IPS-18a (cell line): Measurements from ENCODE around the gene PCNX1.
"Not testable (repeated sequence)": the region's sequence is repeated elsewhere in the genome, so short reads cannot be mapped to it uniquely, and the experiment has no call there.

Source experiments
- H3K27ac ChIP-seq: one replicate; pipeline ENCODE4 v1.5.1; 2013; ENCODE audit warnings: low read length
- H3K27me3 ChIP-seq: one replicate; pipeline ENCODE4 v1.6.1; 2013; ENCODE audit warnings: mild to moderate bottlenecking, low read length; ENCODE audit not compliant: control insufficient read depth, insufficient read depth
- H3K36me3 ChIP-seq: one replicate; pipeline ENCODE4 v1.6.1; 2013; ENCODE audit warnings: low read depth, low read length; ENCODE audit not compliant: control insufficient read depth
- H3K4me1 ChIP-seq: one replicate; pipeline ENCODE4 v1.6.1; 2013; ENCODE audit warnings: low read depth, low read length; ENCODE audit not compliant: control insufficient read depth
- H3K4me3 ChIP-seq: one replicate; pipeline ENCODE4 v1.5.1; 2013; ENCODE audit warnings: low read length
- H3K9ac ChIP-seq: one replicate; pipeline ENCODE4 v1.6.1; 2013; ENCODE audit warnings: mild to moderate bottlenecking, low read length, moderate library complexity
- H3K9me3 ChIP-seq: one replicate; pipeline ENCODE4 v1.6.1; 2013; ENCODE audit warnings: low read depth, low read length; ENCODE audit not compliant: control insufficient read depth

Gene PCNX1

DNA sequence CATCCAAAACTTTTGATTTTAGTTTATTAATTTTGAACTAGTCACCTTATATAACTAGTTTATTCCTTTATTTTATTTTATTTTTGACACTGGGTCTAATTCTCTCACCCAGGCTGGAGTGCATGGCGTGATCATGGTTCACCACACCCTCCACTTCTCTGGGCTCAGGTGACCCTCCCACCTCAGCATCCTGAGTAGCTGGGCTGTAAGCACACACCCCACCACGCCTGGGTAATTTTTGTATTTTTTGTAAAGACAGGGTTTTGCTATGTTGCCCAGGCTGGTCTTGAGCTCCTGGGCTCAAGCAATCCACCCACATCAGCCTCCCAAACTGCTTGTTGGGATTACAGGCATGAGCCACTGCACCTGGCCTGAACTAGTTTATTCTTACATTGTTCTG lies 17.3 kb downstream of the PCNX1 start:
- Histone ChIP-seq H3K4me1 (no peaks in the 10 kb centered on the region), H3K36me3 (no peaks in the 10 kb centered on the region), H3K9ac (no peak overlapping the region), H3K27me3 (no peaks in the 10 kb centered on the region), H3K4me3 (no peak overlapping the region), H3K9me3 (no peaks in the 10 kb centered on the region), H3K27ac (no peak overlapping the region)

DNA sequence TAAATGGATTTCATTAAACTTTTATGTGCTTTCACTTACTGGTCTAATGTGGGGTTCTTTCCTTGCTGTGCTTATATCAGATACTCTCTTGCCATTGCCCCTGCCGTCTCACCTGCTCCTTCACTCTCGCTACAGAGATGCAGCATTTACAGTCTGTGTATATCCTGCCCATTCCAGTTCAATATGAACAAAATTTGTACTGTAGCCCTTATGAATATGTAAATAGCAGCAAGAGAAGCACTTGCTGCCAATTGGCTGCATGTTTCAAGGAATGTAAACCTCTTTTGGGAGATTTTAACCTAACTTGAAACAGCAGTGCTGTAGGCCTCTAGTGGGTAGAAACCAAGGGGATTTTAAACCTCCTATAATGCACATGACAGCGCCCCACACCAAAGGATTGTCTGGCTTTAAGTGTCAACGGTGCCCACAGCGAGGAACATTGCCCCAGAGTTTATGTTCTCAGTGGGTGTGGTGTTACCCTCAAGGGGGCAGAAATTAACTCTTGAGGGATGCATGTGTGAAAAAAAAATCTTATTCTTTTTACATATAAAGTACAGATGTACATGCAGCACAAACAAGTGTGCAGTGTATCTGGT lies 19.1 kb downstream of the PCNX1 start:
- H3K36me3 ChIP-seq, result no peaks in the 10 kb centered on the region
- no peaks in the 10 kb centered on the region for H3K27me3 ChIP-seq
- no peaks in the 10 kb centered on the region for H3K9me3 ChIP-seq
- H3K9ac ChIP-seq, result no peak overlapping the region
- H3K4me1 ChIP-seq, result peaks cover 3% of the 10 kb centered on the region
- H3K4me3 ChIP-seq, result no peak overlapping the region
- H3K27ac ChIP-seq, result no peak overlapping the region

DNA sequence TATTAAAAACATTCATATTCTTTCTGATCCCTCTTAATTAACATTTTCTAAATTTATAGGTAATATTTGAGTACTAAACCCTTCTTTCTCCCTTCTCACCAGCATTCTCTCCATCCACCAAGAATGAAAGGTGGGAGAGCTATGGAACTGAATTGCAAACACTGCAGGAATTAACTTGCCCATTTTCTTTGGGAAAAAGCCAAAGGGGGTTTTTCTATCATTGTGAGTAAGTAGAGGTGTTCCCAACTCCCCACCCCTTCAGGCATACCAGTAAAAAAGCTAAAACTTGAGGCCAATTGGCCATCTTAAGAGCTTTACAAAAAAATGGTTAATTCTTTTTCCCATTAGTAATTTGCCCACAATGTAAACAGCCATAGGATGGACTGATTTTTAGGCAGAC lies 23.7 kb downstream of the PCNX1 start:
- H3K27me3 ChIP-seq, result no peaks in the 10 kb centered on the region
- H3K4me3 ChIP-seq, result no peak overlapping the region
- no peak overlapping the region for H3K9ac ChIP-seq
- no peaks in the 10 kb centered on the region for H3K9me3 ChIP-seq
- no peak overlapping the region for H3K27ac ChIP-seq
- H3K4me1 ChIP-seq, result peaks cover 3% of the 10 kb centered on the region
- no peaks in the 10 kb centered on the region for H3K36me3 ChIP-seq

DNA sequence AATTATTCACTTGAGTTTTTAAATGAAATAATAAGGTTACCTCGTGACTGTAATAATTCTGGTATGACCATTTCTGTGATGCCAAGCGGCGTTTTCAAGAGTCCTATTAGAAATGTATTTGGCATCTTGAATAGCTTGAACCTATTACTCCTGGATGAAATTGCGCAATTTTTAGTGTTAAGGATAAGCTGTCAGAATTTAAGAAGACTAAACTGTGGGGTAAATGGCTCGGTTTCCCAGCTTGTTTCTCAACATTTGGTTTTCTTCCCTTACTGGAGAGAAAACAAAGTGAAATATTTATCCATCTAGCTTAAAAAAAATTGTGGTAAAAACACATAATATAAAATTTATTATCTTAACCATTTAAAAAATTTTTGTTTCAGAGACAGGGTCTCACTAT lies 26.8 kb downstream of the PCNX1 start:
- Histone ChIP-seq H3K4me3 (no peak overlapping the region), H3K9me3 (no peaks in the 10 kb centered on the region), H3K36me3 (no peaks in the 10 kb centered on the region), H3K27ac (no peak overlapping the region), H3K4me1 (peaks cover 3% of the 10 kb centered on the region), H3K9ac (no peak overlapping the region), H3K27me3 (no peaks in the 10 kb centered on the region)

DNA sequence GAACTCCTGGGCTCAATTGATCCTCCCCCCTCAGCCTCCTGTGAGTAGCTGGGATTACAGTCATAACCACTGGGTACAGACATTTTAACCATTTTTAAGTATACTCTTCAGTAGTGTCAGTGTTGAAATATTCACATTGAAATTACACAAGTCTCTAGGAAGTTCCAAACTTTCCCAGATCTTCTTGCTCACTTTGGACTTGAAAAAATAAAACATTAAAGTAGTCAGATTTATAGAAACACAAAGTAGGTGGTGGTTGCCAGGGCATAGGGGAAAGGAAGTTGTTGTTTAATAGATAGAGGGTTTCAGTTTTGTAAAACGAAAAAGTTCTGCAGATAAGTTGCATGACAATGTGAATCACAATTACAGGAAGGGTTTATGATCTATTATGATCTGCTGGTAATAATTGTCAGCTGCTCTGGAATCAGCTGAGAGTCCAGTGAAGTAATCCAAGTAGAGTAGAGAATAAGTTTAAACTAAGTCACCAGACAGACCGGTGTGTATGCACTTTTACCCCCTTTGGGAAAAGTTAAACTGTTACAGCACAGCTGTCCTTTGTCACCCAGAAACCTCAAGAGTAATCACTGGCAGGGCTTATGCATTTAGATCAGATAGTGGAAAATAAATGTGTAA lies 27.4 kb downstream of the PCNX1 start:
- Histone ChIP-seq H3K9ac (no peak overlapping the region), H3K4me3 (no peak overlapping the region), H3K27ac (no peak overlapping the region), H3K27me3 (no peaks in the 10 kb centered on the region), H3K4me1 (peaks cover 3% of the 10 kb centered on the region), H3K36me3 (no peaks in the 10 kb centered on the region), H3K9me3 (no peaks in the 10 kb centered on the region)

DNA sequence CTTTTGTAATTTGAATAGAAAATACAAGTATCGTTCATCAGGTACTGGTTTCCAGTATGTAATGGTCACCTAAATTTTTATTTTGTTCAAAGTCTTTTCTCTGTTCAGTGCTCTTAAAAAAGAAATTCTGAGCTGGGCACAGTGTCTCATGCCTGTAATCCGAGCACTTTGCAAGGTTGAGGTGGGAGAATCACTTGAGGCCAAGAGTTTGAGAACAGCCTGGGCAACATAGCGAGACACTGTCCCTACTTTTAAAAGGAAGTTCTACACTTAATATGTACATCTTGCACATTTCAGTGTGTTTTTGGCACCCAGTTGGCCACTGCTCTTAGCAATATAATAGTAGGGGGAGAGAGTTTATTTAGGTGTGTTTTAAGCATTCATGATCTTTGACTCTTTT lies 27.9 kb downstream of the PCNX1 start:
- Histone ChIP-seq H3K4me3 (no peak overlapping the region), H3K36me3 (no peaks in the 10 kb centered on the region), H3K27me3 (no peaks in the 10 kb centered on the region), H3K4me1 (peaks cover under 1% of the 10 kb centered on the region), H3K27ac (no peak overlapping the region), H3K9me3 (no peaks in the 10 kb centered on the region), H3K9ac (no peak overlapping the region)

DNA sequence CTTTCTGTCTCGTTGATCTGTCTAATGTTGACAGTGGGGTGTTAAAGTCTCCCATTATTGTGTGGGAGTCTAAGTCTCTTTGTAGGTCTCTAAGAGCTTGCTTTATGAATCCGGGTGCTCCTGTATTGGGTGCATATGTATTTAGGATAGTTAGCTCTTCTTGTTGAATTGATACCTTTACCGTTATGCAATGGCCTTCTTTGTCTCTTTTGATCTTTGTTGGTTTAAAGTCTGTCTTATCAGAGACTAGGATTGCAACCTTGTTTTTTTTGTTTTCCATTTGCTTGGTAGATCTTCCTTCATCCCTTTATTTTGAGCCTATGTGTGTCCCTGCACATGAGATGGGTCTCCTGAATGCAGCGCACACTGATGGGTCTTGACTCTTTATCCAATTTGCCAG lies 32.4 kb downstream of the PCNX1 start:
- not testable (repeated sequence) for H3K4me1 ChIP-seq, H3K27ac ChIP-seq, H3K9ac ChIP-seq, H3K36me3 ChIP-seq, H3K27me3 ChIP-seq, H3K4me3 ChIP-seq
- H3K9me3 ChIP-seq, result peaks cover 16% of the 10 kb centered on the region

DNA sequence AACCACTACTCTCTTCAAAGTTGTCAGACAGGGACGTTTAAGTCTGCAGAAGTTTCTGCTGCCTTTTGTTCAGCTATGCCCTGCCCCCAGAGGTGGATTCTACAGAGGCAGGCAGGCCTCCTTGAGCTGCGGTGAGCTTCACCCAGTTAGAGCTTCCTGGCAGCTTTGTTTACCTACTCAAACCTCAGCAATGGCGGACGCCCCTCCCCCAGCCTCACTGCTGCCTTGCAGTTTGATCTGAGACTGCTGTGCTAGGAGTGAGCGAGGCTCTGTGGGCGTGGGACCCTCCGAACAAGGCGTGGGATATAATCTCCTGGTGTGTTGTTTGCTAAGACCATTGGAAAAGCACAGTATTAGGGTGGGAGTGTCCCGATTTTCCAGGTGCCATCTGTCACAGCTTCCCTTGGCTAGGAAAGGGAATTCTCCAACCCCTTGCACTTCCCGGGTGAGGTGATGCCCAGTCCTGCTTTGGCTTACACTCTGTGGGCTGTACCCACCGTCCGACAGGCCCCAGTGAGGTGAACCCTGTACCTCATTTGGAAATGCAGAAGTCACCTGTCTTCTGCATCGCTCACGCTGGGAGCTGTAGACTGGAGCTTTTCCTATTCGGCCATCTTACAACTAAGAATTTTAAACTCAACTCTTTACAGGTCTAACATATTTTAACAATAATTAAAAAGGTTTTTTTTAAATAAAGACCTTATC lies 34.5 kb downstream of the PCNX1 start:
- H3K4me3 ChIP-seq, H3K27me3 ChIP-seq, H3K9ac ChIP-seq, H3K4me1 ChIP-seq, H3K36me3 ChIP-seq, H3K27ac ChIP-seq: not testable (repeated sequence)
- H3K9me3 ChIP-seq, result peaks cover 16% of the 10 kb centered on the region

DNA sequence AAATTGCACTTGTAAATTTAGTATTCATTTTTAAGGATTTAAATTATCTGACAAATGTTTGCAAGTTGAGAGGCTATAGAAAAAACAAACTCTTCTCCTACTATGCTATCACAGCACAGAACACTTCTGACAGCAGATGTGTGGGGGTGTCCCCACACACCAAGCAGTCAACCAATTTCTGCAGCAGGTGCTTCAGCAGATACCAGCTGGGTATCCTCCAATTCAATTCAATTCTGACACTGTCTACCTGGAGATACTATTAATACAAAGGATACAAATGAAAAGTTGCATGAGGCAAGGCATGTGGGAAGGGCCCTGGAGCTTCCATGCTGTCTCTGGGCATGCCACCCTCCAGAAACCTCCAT lies 35.1 kb downstream of the PCNX1 start:
- Histone ChIP-seq H3K4me1 (no peaks in the 10 kb centered on the region), H3K9me3 (peaks cover 16% of the 10 kb centered on the region), H3K27me3 (no peaks in the 10 kb centered on the region), H3K36me3 (peaks cover 2% of the 10 kb centered on the region), H3K9ac (no peak overlapping the region), H3K4me3 (no peak overlapping the region), H3K27ac (no peak overlapping the region)

DNA sequence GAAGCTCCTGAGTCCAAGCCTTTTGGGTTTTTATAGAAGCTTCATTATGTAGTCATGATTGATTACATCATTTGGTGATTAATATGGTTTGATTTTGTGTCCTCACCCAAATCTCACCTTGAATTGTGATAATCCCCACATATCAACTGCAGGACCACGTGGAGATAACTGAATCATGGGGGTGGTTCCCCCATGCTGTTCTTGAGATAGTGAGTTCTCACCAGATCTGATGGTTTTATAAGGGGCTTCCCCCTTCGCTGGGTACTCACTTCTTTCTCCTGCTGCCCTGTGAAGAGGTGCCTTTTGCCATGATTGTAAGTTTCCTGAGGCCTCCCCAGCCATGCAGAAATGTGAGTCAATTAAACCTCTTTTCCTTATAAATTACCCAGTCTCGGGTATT lies 35.5 kb downstream of the PCNX1 start:
- H3K4me1 ChIP-seq, H3K27ac ChIP-seq, H3K27me3 ChIP-seq, H3K36me3 ChIP-seq, H3K9ac ChIP-seq, H3K4me3 ChIP-seq: not testable (repeated sequence)
- H3K9me3 ChIP-seq, result peaks cover 16% of the 10 kb centered on the region

DNA sequence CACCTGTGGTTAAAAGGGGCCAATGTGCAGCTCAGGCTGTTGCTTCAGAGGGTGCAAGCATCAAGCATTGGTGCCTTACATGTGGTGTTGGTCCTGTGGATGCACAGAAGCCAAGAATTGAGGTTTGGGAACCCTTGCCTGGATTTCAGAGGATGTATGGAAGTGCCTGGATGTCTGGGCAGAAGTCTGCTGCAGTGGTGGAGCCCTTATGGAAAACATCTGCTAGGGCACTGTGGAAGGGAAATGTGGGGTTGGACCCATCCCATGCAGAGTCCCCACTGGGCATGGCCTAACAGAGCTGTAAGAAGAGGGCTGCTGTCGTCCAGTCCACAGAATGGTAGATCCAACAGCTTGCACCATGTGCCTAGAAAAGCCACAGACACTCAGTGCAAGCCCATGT lies 36.6 kb downstream of the PCNX1 start:
- Histone ChIP-seq H3K9me3 (peaks cover 16% of the 10 kb centered on the region), H3K27me3 (no peaks in the 10 kb centered on the region), H3K4me1 (no peaks in the 10 kb centered on the region), H3K9ac (no peak overlapping the region), H3K27ac (no peak overlapping the region), H3K36me3 (peaks cover 7% of the 10 kb centered on the region), H3K4me3 (no peak overlapping the region)

DNA sequence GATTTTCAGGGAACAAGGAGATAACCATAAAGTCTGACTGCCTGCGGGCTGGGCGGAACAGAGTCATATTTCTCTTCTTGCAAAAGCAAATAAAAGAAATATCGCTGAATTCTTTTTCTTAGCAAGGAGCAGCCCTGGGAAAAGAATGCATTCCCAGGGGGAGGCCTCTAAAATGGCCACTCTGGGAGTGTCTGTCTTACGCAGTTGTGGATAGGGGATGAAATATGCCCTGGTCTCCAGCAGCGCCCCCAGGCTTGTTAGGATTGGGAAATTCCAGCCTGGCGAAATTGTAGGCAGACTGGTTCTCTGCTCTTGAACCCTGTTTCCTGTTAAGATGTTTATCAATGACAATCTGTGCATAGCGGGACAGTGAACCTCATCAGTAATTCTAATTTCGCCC lies 40.5 kb downstream of the PCNX1 start:
- H3K27ac ChIP-seq, result no peak overlapping the region
- no peak overlapping the region for H3K4me3 ChIP-seq
- H3K36me3 ChIP-seq, result peaks cover 23% of the 10 kb centered on the region
- H3K9me3 ChIP-seq, result peaks cover 14% of the 10 kb centered on the region
- no peaks in the 10 kb centered on the region for H3K27me3 ChIP-seq
- no peak overlapping the region for H3K9ac ChIP-seq
- no peaks in the 10 kb centered on the region for H3K4me1 ChIP-seq
